ENCODE measurements around the gene XK.

GRCh38 chrX:37776283-37776986 is 90.8 kb downstream of the XK start:
- TF ChIP-seq POLR2A (IDR thresholded peaks at IDR 0.05) (no peak), CTCF (IDR thresholded peaks at IDR 0.05) (no peak)

Measured in right lobe of liver (tissue), 4 donors.